Panc1 (cell line): ENCODE measurements around the gene DUSP1. TPM values are rescaled to one million over a fixed set of nuclear protein-coding genes. Genes with fewer than 3 reads are reported as not detected.

Experiments used
- ATAC-seq: fragments of 200-7000 bp; cut with Tn5 transposase; 2 replicates; pipeline ENCODE4 v1.9.1; 2020; ENCODE audit warnings: mild to moderate bottlenecking, moderate library complexity
- BruUV-seq: library from RNA; stranded (reverse); fragments of 400-500 nt; replicated peaks from 2 replicates; lab custom pipeline; 2021; lab: Mats Ljungman, UMichigan
- CTCF ChIA-PET: fragments of 300-600 bp; sonication (Branson Sonifier 250); formaldehyde crosslinking; loops from one replicate; lab custom pipeline; 2022; ENCODE audit warnings: antibody characterized with exemption; lab: Charles Lee
- POLR2A ChIA-PET: fragments of 300-600 bp; sonication (Branson Sonifier 250); formaldehyde crosslinking; loops from one replicate; lab custom pipeline; 2022; ENCODE audit warnings: antibody characterized with exemption; lab: Charles Lee
- DNase-seq: peaks from one replicate; pipeline ENCODE4 v3.0.0-alpha.2; 2010; ENCODE audit warnings: low read depth, low spot score
- H3K27ac ChIP-seq: 2 replicates; pipeline ENCODE4 v1.5.1; 2011; ENCODE audit warnings: mild to moderate bottlenecking, low read length, inconsistent platforms
- H3K27me3 ChIP-seq: fragments of 200-500 bp; sonication (Bioruptor generic); 2 replicates; pipeline ENCODE4 v1.6.0; 2014; ENCODE audit warnings: low read length, inconsistent platforms; ENCODE audit not compliant: control insufficient read depth, insufficient read depth
- H3K36me3 ChIP-seq: fragments of 200-500 bp; sonication (Bioruptor generic); 2 replicates; pipeline ENCODE4 v1.5.1; 2014; ENCODE audit warnings: inconsistent platforms, mild to moderate bottlenecking, low read length, moderate library complexity; ENCODE audit not compliant: control insufficient read depth, insufficient read depth
- H3K4me1 ChIP-seq: 2 replicates; pipeline ENCODE4 v1.5.1; 2011; ENCODE audit warnings: inconsistent platforms, mild to moderate bottlenecking, low read length, moderate library complexity; ENCODE audit not compliant: control insufficient read depth, insufficient read depth
- H3K4me3 ChIP-seq, 2 experiments: 2 replicates each; pipeline ENCODE4 v1.5.1; 2011 to 2012; ENCODE audit warnings: low read depth in 2 of 2, low read length in 2 of 2, mild to moderate bottlenecking in 2 of 2, inconsistent platforms in 1 of 2, moderate library complexity in 1 of 2
- H3K9me3 ChIP-seq: fragments of 200-500 bp; sonication (Bioruptor generic); 2 replicates; pipeline ENCODE4 v1.5.1; 2014; ENCODE audit warnings: low read depth, mild to moderate bottlenecking, inconsistent platforms, low read length, moderate library complexity; ENCODE audit not compliant: control insufficient read depth, insufficient read depth
- CTCF ChIP-seq: fragments of 450-650 bp; IDR thresholded peaks from 2 replicates; pipeline ENCODE4 v1.5.1; 2017; ENCODE audit warnings: mild to moderate bottlenecking
- POLR2AphosphoS5 ChIP-seq: IDR thresholded peaks from 2 replicates; pipeline ENCODE4 v1.6.1; 2012; ENCODE audit warnings: mild to moderate bottlenecking, low read depth, low read length, moderate library complexity
- REST ChIP-seq, 2 experiments: IDR thresholded peaks; 2 replicates each; pipeline ENCODE4 v1.6.1; 2011 to 2012; ENCODE audit warnings: low read depth in 2 of 2, control low read depth in 1 of 2, low read length in 1 of 2, mild to moderate bottlenecking in 1 of 2, moderate library complexity in 1 of 2; ENCODE audit not compliant: insufficient read depth in 1 of 2
- SIN3A ChIP-seq: IDR thresholded peaks from 2 replicates; pipeline ENCODE4 v1.6.1; 2012; ENCODE audit warnings: low read depth, mild to moderate bottlenecking, low read length, moderate library complexity, borderline replicate concordance; ENCODE audit not compliant: insufficient read depth
- TCF7L2 ChIP-seq: IDR thresholded peaks from 2 replicates; pipeline ENCODE4 v1.6.1; 2011; ENCODE audit warnings: mild to moderate bottlenecking, low read depth, low read length, inconsistent platforms
- in situ Hi-C: cut with HindIII; loops from 2 replicates; pipeline ENCODE4 v1.10.0; 2016; ENCODE audit warnings: low sequenced_read_pairs, low pct_unique_long_range_greater_than_20kb
- intact Hi-C: fragments of 100-400 bp; cut with micrococcal nuclease; formaldehyde crosslinking; loops from one replicate; pipeline ENCODE4 v1.10.0; 2022; ENCODE audit not compliant: unreplicated experiment
- total RNA-seq: library from RNA; stranded (reverse); gene quantifications from one replicate; pipeline ENCODE4 v1.2.1, GENCODE V29; 2021; ENCODE audit not compliant: unreplicated experiment

DUSP1 gene
- total RNA-seq, 1 experiment from 2014 or later: 79.9 TPM

GRCh38 chr5:172724242-172725183 lies 46.5 kb downstream of the DUSP1 start:
- H3K4me3 ChIP-seq: no peak overlapping the region
- no peaks in the 10 kb centered on the region for H3K9me3 ChIP-seq
- in situ Hi-C loops (no loop called here), intact Hi-C loops (no loop called here)
- H3K36me3 ChIP-seq: no peaks in the 10 kb centered on the region
- no peaks in the 10 kb centered on the region for H3K27me3 ChIP-seq
- POLR2A ChIA-PET: interaction anchor here (1.1 kb wide), 1 partner anchor 40 kb away, joined by 8 read pairs; no protein-coding TSS in a partner anchor
- H3K4me1 ChIP-seq: peaks cover 2% of the 10 kb centered on the region; the same call in 1 of the 2 replicates
- CTCF ChIA-PET: interaction anchor here (1.2 kb wide), 1 partner anchor 10 kb away, joined by 3 read pairs; no protein-coding TSS in a partner anchor
- ATAC-seq (no peak), DNase-seq (no peak)
- no TSS peak for BruUV-seq
- TF ChIP-seq CTCF: no peak
- no peak for TF ChIP-seq REST (IDR thresholded peaks at IDR 0.05; ENCODE audit: insufficient read depth in 1 of 2, low read depth in 2 of 2, low read length in 1 of 2)
- TF ChIP-seq SIN3A: no peak
- TF ChIP-seq TCF7L2: no peak
- no peak for TF ChIP-seq POLR2AphosphoS5
- H3K27ac ChIP-seq: no peak overlapping the region

GRCh38 chr5:172723508-172723907 lies 47.5 kb downstream of the DUSP1 start:
- in situ Hi-C loops (no loop called here), intact Hi-C loops (no loop called here)
- ATAC-seq (no peak), DNase-seq (no peak)
- ChIA-PET CTCF (no interaction called here), POLR2A (interaction anchor here (0.5 to 1.1 kb wide), 2 partner anchors 41 to 84 kb away, joined by 3 to 8 read pairs; no protein-coding TSS in a partner anchor)
- H3K36me3 ChIP-seq: no peaks in the 10 kb centered on the region
- H3K27ac ChIP-seq: no peak overlapping the region
- BruUV-seq: no TSS peak
- H3K27me3 ChIP-seq: no peaks in the 10 kb centered on the region
- no peak for TF ChIP-seq CTCF
- no peak for TF ChIP-seq REST (IDR thresholded peaks at IDR 0.05; ENCODE audit: insufficient read depth in 1 of 2, low read depth in 2 of 2, low read length in 1 of 2)
- TF ChIP-seq TCF7L2: no peak
- no peak for TF ChIP-seq SIN3A
- TF ChIP-seq POLR2AphosphoS5: no peak
- peaks cover 2% of the 10 kb centered on the region; the same call in 1 of the 2 replicates for H3K4me1 ChIP-seq
- no peaks in the 10 kb centered on the region for H3K9me3 ChIP-seq
- no peak overlapping the region for H3K4me3 ChIP-seq
